Smooth muscle cell (in vitro differentiated cells): ENCODE data around the gene RRP36. TPM values are rescaled to one million over a fixed set of nuclear protein-coding genes. Genes with fewer than 3 reads are reported as not detected.

Experiments
- DNase-seq: peaks from one replicate; lab custom pipeline; 2025; ENCODE audit not compliant: unreplicated experiment; lab: John Stamatoyannopoulos, UW
- H2AFZ ChIP-seq: fragments of 200-600 bp; sonication (generic); 2 replicates; pipeline ENCODE4 v1.6.0; 2016; ENCODE audit warnings: antibody characterized with exemption, low read depth, mild to moderate bottlenecking
- H3F3A ChIP-seq: fragments of 200-600 bp; sonication (generic); 2 replicates; pipeline ENCODE4 v1.6.0; 2017; ENCODE audit warnings: antibody characterized with exemption, low read depth
- H3K27ac ChIP-seq: fragments of 200-600 bp; sonication (generic); 2 replicates; pipeline ENCODE4 v1.5.1; 2016; ENCODE audit warnings: low read depth, mild to moderate bottlenecking
- H3K27me3 ChIP-seq: fragments of 200-600 bp; sonication (generic); 2 replicates; pipeline ENCODE4 v1.6.1; 2016; ENCODE audit warnings: low read depth, mild to moderate bottlenecking
- H3K36me3 ChIP-seq: fragments of 200-600 bp; sonication (generic); 2 replicates; pipeline ENCODE4 v1.5.1; 2016; ENCODE audit warnings: low read depth
- H3K4me1 ChIP-seq: fragments of 200-600 bp; sonication (generic); 2 replicates; pipeline ENCODE4 v1.5.1; 2016; ENCODE audit warnings: low read depth
- H3K4me2 ChIP-seq: fragments of 200-600 bp; sonication (generic); 2 replicates; pipeline ENCODE4 v1.6.0; 2016; ENCODE audit warnings: mild to moderate bottlenecking
- H3K4me3 ChIP-seq: fragments of 200-600 bp; sonication (generic); 2 replicates; pipeline ENCODE4 v1.5.1; 2016; ENCODE audit warnings: mild to moderate bottlenecking
- H3K79me2 ChIP-seq: fragments of 200-600 bp; sonication (generic); 2 replicates; pipeline ENCODE4 v1.6.0; 2016; ENCODE audit warnings: low read depth, mild to moderate bottlenecking
- H3K9ac ChIP-seq: fragments of 200-600 bp; sonication (generic); 2 replicates; pipeline ENCODE4 v1.6.0; 2016; ENCODE audit warnings: low read depth
- H3K9me3 ChIP-seq: fragments of 200-600 bp; sonication (generic); replicated peaks from 2 replicates; pipeline ENCODE4 v1.5.1; 2016; ENCODE audit warnings: low read depth
- H4K20me1 ChIP-seq: fragments of 200-600 bp; sonication (generic); 2 replicates; pipeline ENCODE4 v1.6.0; 2016; ENCODE audit warnings: low read depth
- CTCF ChIP-seq: fragments of 200-600 bp; sonication (generic); IDR thresholded peaks from 2 replicates; pipeline ENCODE4 v1.5.1; 2017; ENCODE audit warnings: borderline replicate concordance, mild to moderate bottlenecking, antibody characterized with exemption; ENCODE audit not compliant: insufficient read depth, poor library complexity, severe bottlenecking
- WGBS: methylation state at CpG from one replicate; pipeline ENCODE4 v1.1.7; 2016; ENCODE audit warnings: low lambda C conversion rate; 5-methylcytosine and 5-hydroxymethylcytosine counted together
- polyA plus RNA-seq: library from polyadenylated mRNA; unstranded; fragments of >200 nt; fragmentation: Nextera tagmentation; extraction: Ambion mirVana; gene quantifications from 2 replicates; pipeline ENCODE4 v1.2.1, GENCODE V29; 2016
- total RNA-seq: library from RNA; depleted of rRNA; stranded (reverse); fragments of >200 nt; gene quantifications from 2 replicates; pipeline ENCODE4 v1.2.3, GENCODE V29; 2014

The RRP36 gene
- total and polyA plus RNA-seq, 2 experiments from 2014 or later, result 64.8 to 72.7 TPM

GRCh38 chr6:43047998-43048397 is 26.6 kb downstream of the RRP36 start:
- H3F3A ChIP-seq, result no peaks in the 10 kb centered on the region
- no peaks in the 10 kb centered on the region for H4K20me1 ChIP-seq
- H2AFZ ChIP-seq, result no peak overlapping the region
- no peaks in the 10 kb centered on the region for H3K9me3 ChIP-seq
- over 99% methylated on average over 7 of the region's 7 CpGs for WGBS
- peaks cover 13% of the 10 kb centered on the region for H3K4me1 ChIP-seq
- no peak overlapping the region for H3K27ac ChIP-seq
- H3K36me3 ChIP-seq, result no peaks in the 10 kb centered on the region
- DNase-seq, result no peak
- no peak for TF ChIP-seq CTCF
- no peak overlapping the region for H3K4me3 ChIP-seq
- H3K4me2 ChIP-seq, result no peak overlapping the region
- peaks cover 30% of the 10 kb centered on the region for H3K79me2 ChIP-seq
- no peak overlapping the region for H3K9ac ChIP-seq
- H3K27me3 ChIP-seq, result no peaks in the 10 kb centered on the region

- H3K9me3 ChIP-seq, result no peaks in the 10 kb centered on the region
Observed at GRCh38 chr6:43050981-43051380, 29.6 kb downstream of the RRP36 start.

GRCh38 chr6:43052225-43052841 is 30.9 kb downstream of the RRP36 start:
- peak overlapping the region; percentile 90 for H3K9ac ChIP-seq
- H3K36me3 ChIP-seq, result no peaks in the 10 kb centered on the region
- DNase-seq, result no peak
- no peak overlapping the region for H3K27ac ChIP-seq
- H3F3A ChIP-seq, result peaks cover 2% of the 10 kb centered on the region
- H3K27me3 ChIP-seq, result no peaks in the 10 kb centered on the region
- peak overlapping the region; percentile 80 for H3K4me3 ChIP-seq
- 87% methylated on average over 19 of the region's 19 CpGs for WGBS
- no peaks in the 10 kb centered on the region for H4K20me1 ChIP-seq
- peak overlapping the region; percentile 97 for H3K4me2 ChIP-seq
- H2AFZ ChIP-seq, result no peak overlapping the region
- TF ChIP-seq CTCF, result no peak
- H3K79me2 ChIP-seq, result peaks cover 36% of the 10 kb centered on the region
- H3K4me1 ChIP-seq, result peaks cover 13% of the 10 kb centered on the region
- H3K9me3 ChIP-seq, result no peaks in the 10 kb centered on the region

More at GRCh38 chr6:43050981-43051380, 29.6 kb downstream of the RRP36 start:
- no peak for DNase-seq
- Histone ChIP-seq H3K4me2 (peak overlapping the region; percentile 97), H4K20me1 (no peaks in the 10 kb centered on the region), H3K4me1 (peaks cover 13% of the 10 kb centered on the region), H3K27ac (no peak overlapping the region), H3K9ac (peak overlapping the region; percentile 30), H3K79me2 (peaks cover 36% of the 10 kb centered on the region), H3K4me3 (no peak overlapping the region), H2AFZ (no peak overlapping the region), H3K36me3 (no peaks in the 10 kb centered on the region), H3K27me3 (no peaks in the 10 kb centered on the region), H3F3A (peaks cover 2% of the 10 kb centered on the region)
- 97% methylated on average over 17 of the region's 17 CpGs for WGBS
- no peak for TF ChIP-seq CTCF
